K562 (cell line): ENCODE results near the gene SEH1L.

Experiments
- CEBPB ChIP-seq: fragments of 450-650 bp; IDR thresholded peaks from 2 replicates; pipeline ENCODE4 v1.6.1; 2016; ENCODE audit warnings: missing genetic modification characterization, missing compliant biosample characterization
- CTCF ChIP-seq, 3 experiments: IDR thresholded peaks in 2 of 3; conservative IDR thresholded peaks in 1 of 3; 2 replicates each; pipeline ENCODE4 v1.5.1; 2011 to 2012; ENCODE audit warnings: low read length in 3 of 3, mild to moderate bottlenecking in 3 of 3, control low read depth in 2 of 3, improper control_type of control experiment in 1 of 3, inconsistent platforms in 1 of 3, low read depth in 1 of 3, mixed read lengths in 1 of 3, moderate library complexity in 1 of 3; ENCODE audit not compliant: insufficient read depth in 2 of 3
- E2F1 ChIP-seq: sonication (generic); formaldehyde crosslinking; IDR thresholded peaks from 2 replicates; pipeline ENCODE4 v1.8.1; 2023; ENCODE audit warnings: mild to moderate bottlenecking, missing genetic modification reagents, moderate library complexity
- KLF10 ChIP-seq: fragments of 250-450 bp; sonication (Bioruptor Pico); IDR thresholded peaks from 2 replicates; pipeline ENCODE4 v1.6.1; 2021; ENCODE audit warnings: matching md5 sums
- NFRKB ChIP-seq: fragments of 450-650 bp; IDR thresholded peaks from 2 replicates; pipeline ENCODE4 v1.6.1; 2016; ENCODE audit warnings: low read depth
- SIN3A ChIP-seq, 2 experiments: fragments of 150-350 bp in 1 of 2; IDR thresholded peaks; 2 replicates each; pipeline ENCODE4 v1.6.1; 2011 to 2016; ENCODE audit warnings: borderline replicate concordance in 2 of 2, low read depth in 2 of 2, low read length in 2 of 2, mild to moderate bottlenecking in 2 of 2, moderate library complexity in 2 of 2; ENCODE audit not compliant: control insufficient read depth in 1 of 2
- TCF7L2 ChIP-seq: fragments of 150-350 bp; IDR thresholded peaks from 2 replicates; pipeline ENCODE4 v1.6.1; 2016; ENCODE audit warnings: low read depth, mild to moderate bottlenecking, low read length, moderate library complexity

- TF ChIP-seq CEBPB (tag) (no peak), KLF10 (no peak), CTCF (IDR thresholded peaks at IDR 0.05 in 2 of 3, conservative IDR thresholded peaks at IDR 0.05 in 1 of 3; ENCODE audit: insufficient read depth in 2 of 3, low read depth in 1 of 3, low read length in 3 of 3) (no peak), SIN3A (IDR thresholded peaks at IDR 0.05; ENCODE audit: borderline replicate concordance in 2 of 2, control insufficient read depth in 1 of 2, low read depth in 2 of 2, low read length in 2 of 2) (no peak), E2F1 (CRISPR knock-in tag) (no peak), TCF7L2 (no peak), NFRKB (no peak)
Measured at GRCh38 chr18:13036622-13037320, 89.0 kb downstream of the SEH1L start.
